HepG2 (cell line): Measurements from ENCODE around the gene IL12A. TPM values are rescaled to one million over a fixed set of nuclear protein-coding genes. Genes with fewer than 3 reads are reported as not detected.

Experiments
- HHEX ChIP-seq: IDR thresholded peaks from 2 replicates; pipeline ENCODE4 v1.6.1; 2016; ENCODE audit warnings: control low read depth
- JUN ChIP-seq: sonication (generic); formaldehyde crosslinking; IDR thresholded peaks from 2 replicates; pipeline ENCODE4 v1.4.0; 2020; ENCODE audit warnings: mild to moderate bottlenecking, missing genetic modification reagents
- JUND ChIP-seq: sonication (generic); formaldehyde crosslinking; IDR thresholded peaks from 2 replicates; pipeline ENCODE4 v1.8.0; 2022; ENCODE audit warnings: mild to moderate bottlenecking, missing genetic modification reagents
- MBNL3 ChIP-seq: fragments of 250-450 bp; sonication (Bioruptor Pico); conservative IDR thresholded peaks from 2 replicates; pipeline ENCODE4 v1.8.0; 2022; ENCODE audit warnings: mild to moderate bottlenecking, inconsistent platforms
- MTF1 ChIP-seq: sonication (generic); formaldehyde crosslinking; IDR thresholded peaks from 2 replicates; pipeline ENCODE4 v1.5.0; 2020; ENCODE audit warnings: missing genetic modification reagents
- PPARG ChIP-seq: conservative IDR thresholded peaks from 2 replicates; pipeline ENCODE4 v1.6.1; 2016; ENCODE audit warnings: missing biosample characterization, missing genetic modification reagents
- RBAK ChIP-seq: sonication (generic); formaldehyde crosslinking; IDR thresholded peaks from 2 replicates; pipeline ENCODE4 v1.5.1; 2020; ENCODE audit warnings: mild to moderate bottlenecking, missing genetic modification reagents
- SOX6 ChIP-seq, 2 experiments: fragments of 450-650 bp in 1 of 2; sonication (generic) in 1 of 2; formaldehyde crosslinking in 1 of 2; IDR thresholded peaks; 2 replicates each; pipeline versions ENCODE4 v1.4.0 to v1.6.1; 2017 to 2020; ENCODE audit warnings: antibody characterized with exemption in 1 of 2, mild to moderate bottlenecking in 1 of 2, missing genetic modification reagents in 1 of 2
- SRSF9 ChIP-seq: fragments of 200-400 bp; formaldehyde crosslinking; IDR thresholded peaks from 2 replicates; pipeline ENCODE4 v1.6.1; 2018; ENCODE audit warnings: borderline replicate concordance, mild to moderate bottlenecking, low read depth, low read length; ENCODE audit not compliant: insufficient read depth, poor library complexity, severe bottlenecking
- ZNF17 ChIP-seq: sonication (generic); formaldehyde crosslinking; IDR thresholded peaks from 2 replicates; pipeline ENCODE4 v1.5.0; 2020; ENCODE audit warnings: mild to moderate bottlenecking, missing genetic modification reagents
- ZNF589 ChIP-seq: sonication (generic); formaldehyde crosslinking; conservative IDR thresholded peaks from 2 replicates; pipeline ENCODE4 v1.8.0; 2022; ENCODE audit warnings: mild to moderate bottlenecking, moderate library complexity, missing genetic modification reagents
- ZNF766 ChIP-seq: sonication (generic); formaldehyde crosslinking; IDR thresholded peaks from 2 replicates; pipeline ENCODE4 v1.5.0; 2020; ENCODE audit warnings: missing genetic modification reagents, borderline replicate concordance
- ZSCAN31 ChIP-seq: sonication (generic); formaldehyde crosslinking; IDR thresholded peaks from 2 replicates; pipeline ENCODE4 v1.5.0; 2020; ENCODE audit warnings: low read depth, mild to moderate bottlenecking, missing genetic modification reagents
- polyA plus RNA-seq, 8 experiments: library from polyadenylated mRNA; depleted of rRNA in 3 of 8; stranded (reverse) in 7 of 8; unstranded in 1 of 8; fragments of >200 nt; fragmentation: Illumina TruSeq in 4 of 8; extraction: Trizol in 4 of 8; gene quantifications; 2 replicates each; pipeline versions ENCODE4 v1.2.1 to v1.2.3, GENCODE V29; 2011 to 2016; ENCODE audit warnings: low read depth in 4 of 8, missing spikeins in 1 of 8, mixed read lengths in 1 of 8; ENCODE audit not compliant: insufficient read depth in 1 of 8
- total RNA-seq, 5 experiments: library from RNA; depleted of rRNA; stranded (reverse); fragments of >200 nt; fragmentation: Illumina TruSeq; extraction: Trizol; gene quantifications; 2 replicates each; pipeline ENCODE4 v1.2.3, GENCODE V29; 2016; ENCODE audit warnings: low read depth in 1 of 5
- TF ChIP-seq, protein P1 (sequence below): sonication (generic); formaldehyde crosslinking; IDR thresholded peaks from 2 replicates; pipeline ENCODE4 v1.4.0; 2020; ENCODE audit warnings: missing genetic modification reagents, borderline replicate concordance
- TF ChIP-seq, protein P2 (sequence below): sonication (generic); formaldehyde crosslinking; IDR thresholded peaks from 2 replicates; pipeline ENCODE4 v1.4.0; 2020; ENCODE audit warnings: mild to moderate bottlenecking, missing genetic modification reagents
- TF ChIP-seq, protein P3 (sequence below), 2 experiments: sonication (generic) in 1 of 2; formaldehyde crosslinking in 1 of 2; IDR thresholded peaks; 2 replicates each; pipeline versions ENCODE4 v1.5.1 to v1.6.1; 2011 to 2020; ENCODE audit warnings: borderline replicate concordance in 1 of 2, low read depth in 1 of 2, low read length in 1 of 2, mild to moderate bottlenecking in 1 of 2, missing genetic modification reagents in 1 of 2, moderate library complexity in 1 of 2
- TF ChIP-seq, protein P4 (sequence below): sonication (generic); formaldehyde crosslinking; IDR thresholded peaks from 2 replicates; pipeline ENCODE4 v1.8.1; 2023; ENCODE audit warnings: missing genetic modification reagents, inconsistent platforms, borderline replicate concordance
- TF ChIP-seq, protein P5 (sequence below): sonication (generic); formaldehyde crosslinking; IDR thresholded peaks from 2 replicates; pipeline ENCODE4 v1.4.0; 2020; ENCODE audit warnings: missing genetic modification reagents

Gene IL12A
- total and polyA plus RNA-seq, 2 of the 13 experiments (the other 11 are each of a cell fraction or from before 2014, with no cell fraction given): 0.36 to 1.1 TPM

DNA sequence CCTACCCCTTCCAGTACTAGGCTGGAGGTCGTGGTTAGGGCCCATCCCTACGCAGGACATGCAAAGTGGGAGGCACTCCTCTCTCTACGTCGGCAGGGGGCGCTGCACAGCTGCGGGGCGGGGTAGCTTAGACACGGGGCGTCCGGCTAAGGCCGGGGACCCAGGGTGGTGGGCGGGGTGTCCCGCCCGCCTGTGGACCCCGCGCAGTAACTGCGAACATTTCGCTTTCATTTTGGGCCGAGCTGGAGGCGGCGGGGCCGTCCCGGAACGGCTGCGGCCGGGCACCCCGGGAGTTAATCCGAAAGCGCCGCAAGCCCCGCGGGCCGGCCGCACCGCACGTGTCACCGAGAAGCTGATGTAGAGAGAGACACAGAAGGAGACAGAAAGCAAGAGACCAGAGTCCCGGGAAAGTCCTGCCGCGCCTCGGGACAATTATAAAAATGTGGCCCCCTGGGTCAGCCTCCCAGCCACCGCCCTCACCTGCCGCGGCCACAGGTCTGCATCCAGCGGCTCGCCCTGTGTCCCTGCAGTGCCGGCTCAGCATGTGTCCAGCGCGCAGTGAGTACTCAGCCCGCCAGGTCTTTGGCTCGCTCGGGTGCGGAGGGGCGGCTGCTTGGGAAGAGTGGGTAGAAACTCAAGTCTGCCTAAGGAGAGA is at the start of gene IL12A (continued):
- TF ChIP-seq ZNF589 (CRISPR knock-in tag) (no peak), HHEX (CRISPR knock-in tag) (no peak), ZSCAN31 (CRISPR knock-in tag) (peak; percentile 80), ZNF17 (CRISPR knock-in tag) (no peak), MBNL3 (no peak), RBAK (no peak), MTF1 (no peak), SOX6 (IDR thresholded peaks at IDR 0.05) (no peak), SOX6 (CRISPR knock-in tag; IDR thresholded peaks at IDR 0.05) (peak; percentile 41; the same call in 1 of the 2 replicates), JUND (CRISPR knock-in tag) (no peak), JUN (CRISPR knock-in tag) (no peak), PPARG (CRISPR knock-in tag) (0 out of 2 replicates have a peak, but pooled peaks have one; percentile 24), SRSF9 (no peak), ZNF766 (no peak)
- TF ChIP-seq, protein P1, sequence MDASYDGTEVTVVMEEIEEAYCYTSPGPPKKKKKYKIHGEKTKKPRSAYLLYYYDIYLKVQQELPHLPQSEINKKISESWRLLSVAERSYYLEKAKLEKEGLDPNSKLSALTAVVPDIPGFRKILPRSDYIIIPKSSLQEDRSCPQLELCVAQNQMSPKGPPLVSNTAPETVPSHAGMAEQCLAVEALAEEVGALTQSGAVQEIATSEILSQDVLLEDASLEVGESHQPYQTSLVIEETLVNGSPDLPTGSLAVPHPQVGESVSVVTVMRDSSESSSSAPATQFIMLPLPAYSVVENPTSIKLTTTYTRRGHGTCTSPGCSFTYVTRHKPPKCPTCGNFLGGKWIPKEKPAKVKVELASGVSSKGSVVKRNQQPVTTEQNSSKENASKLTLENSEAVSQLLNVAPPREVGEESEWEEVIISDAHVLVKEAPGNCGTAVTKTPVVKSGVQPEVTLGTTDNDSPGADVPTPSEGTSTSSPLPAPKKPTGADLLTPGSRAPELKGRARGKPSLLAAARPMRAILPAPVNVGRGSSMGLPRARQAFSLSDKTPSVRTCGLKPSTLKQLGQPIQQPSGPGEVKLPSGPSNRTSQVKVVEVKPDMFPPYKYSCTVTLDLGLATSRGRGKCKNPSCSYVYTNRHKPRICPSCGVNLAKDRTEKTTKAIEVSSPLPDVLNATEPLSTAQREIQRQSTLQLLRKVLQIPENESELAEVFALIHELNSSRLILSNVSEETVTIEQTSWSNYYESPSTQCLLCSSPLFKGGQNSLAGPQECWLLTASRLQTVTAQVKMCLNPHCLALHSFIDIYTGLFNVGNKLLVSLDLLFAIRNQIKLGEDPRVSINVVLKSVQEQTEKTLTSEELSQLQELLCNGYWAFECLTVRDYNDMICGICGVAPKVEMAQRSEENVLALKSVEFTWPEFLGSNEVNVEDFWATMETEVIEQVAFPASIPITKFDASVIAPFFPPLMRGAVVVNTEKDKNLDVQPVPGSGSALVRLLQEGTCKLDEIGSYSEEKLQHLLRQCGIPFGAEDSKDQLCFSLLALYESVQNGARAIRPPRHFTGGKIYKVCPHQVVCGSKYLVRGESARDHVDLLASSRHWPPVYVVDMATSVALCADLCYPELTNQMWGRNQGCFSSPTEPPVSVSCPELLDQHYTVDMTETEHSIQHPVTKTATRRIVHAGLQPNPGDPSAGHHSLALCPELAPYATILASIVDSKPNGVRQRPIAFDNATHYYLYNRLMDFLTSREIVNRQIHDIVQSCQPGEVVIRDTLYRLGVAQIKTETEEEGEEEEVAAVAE (CRISPR knock-in tag): no peak
- TF ChIP-seq, protein P2, sequence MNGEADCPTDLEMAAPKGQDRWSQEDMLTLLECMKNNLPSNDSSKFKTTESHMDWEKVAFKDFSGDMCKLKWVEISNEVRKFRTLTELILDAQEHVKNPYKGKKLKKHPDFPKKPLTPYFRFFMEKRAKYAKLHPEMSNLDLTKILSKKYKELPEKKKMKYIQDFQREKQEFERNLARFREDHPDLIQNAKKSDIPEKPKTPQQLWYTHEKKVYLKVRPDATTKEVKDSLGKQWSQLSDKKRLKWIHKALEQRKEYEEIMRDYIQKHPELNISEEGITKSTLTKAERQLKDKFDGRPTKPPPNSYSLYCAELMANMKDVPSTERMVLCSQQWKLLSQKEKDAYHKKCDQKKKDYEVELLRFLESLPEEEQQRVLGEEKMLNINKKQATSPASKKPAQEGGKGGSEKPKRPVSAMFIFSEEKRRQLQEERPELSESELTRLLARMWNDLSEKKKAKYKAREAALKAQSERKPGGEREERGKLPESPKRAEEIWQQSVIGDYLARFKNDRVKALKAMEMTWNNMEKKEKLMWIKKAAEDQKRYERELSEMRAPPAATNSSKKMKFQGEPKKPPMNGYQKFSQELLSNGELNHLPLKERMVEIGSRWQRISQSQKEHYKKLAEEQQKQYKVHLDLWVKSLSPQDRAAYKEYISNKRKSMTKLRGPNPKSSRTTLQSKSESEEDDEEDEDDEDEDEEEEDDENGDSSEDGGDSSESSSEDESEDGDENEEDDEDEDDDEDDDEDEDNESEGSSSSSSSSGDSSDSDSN: peak; percentile 51; the same call in 1 of the 2 replicates
- TF ChIP-seq, protein P3, sequence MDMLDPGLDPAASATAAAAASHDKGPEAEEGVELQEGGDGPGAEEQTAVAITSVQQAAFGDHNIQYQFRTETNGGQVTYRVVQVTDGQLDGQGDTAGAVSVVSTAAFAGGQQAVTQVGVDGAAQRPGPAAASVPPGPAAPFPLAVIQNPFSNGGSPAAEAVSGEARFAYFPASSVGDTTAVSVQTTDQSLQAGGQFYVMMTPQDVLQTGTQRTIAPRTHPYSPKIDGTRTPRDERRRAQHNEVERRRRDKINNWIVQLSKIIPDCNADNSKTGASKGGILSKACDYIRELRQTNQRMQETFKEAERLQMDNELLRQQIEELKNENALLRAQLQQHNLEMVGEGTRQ (IDR thresholded peaks at IDR 0.05; ENCODE audit: low read depth, low read length): no peak
- TF ChIP-seq, protein P3 (CRISPR knock-in tag; IDR thresholded peaks at IDR 0.05; ENCODE audit: borderline replicate concordance): peak; percentile 22; the same call in 1 of the 2 replicates
- TF ChIP-seq, protein P4, sequence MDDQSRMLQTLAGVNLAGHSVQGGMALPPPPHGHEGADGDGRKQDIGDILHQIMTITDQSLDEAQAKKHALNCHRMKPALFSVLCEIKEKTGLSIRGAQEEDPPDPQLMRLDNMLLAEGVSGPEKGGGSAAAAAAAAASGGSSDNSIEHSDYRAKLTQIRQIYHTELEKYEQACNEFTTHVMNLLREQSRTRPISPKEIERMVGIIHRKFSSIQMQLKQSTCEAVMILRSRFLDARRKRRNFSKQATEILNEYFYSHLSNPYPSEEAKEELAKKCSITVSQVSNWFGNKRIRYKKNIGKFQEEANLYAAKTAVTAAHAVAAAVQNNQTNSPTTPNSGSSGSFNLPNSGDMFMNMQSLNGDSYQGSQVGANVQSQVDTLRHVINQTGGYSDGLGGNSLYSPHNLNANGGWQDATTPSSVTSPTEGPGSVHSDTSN (CRISPR knock-in tag): no peak
- TF ChIP-seq, protein P5, sequence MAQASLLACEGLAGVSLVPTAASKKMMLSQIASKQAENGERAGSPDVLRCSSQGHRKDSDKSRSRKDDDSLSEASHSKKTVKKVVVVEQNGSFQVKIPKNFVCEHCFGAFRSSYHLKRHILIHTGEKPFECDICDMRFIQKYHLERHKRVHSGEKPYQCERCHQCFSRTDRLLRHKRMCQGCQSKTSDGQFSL: no peak
